ENCODE results near the gene KIAA1614. TPM values are rescaled to one million over a fixed set of nuclear protein-coding genes. Genes with fewer than 3 reads are reported as not detected.
A peak's percentile ranks its signal among the peaks of the same experiment; 100 is the strongest.

The KIAA1614 gene
- polyA plus RNA-seq, 3 donors from 2014 or later: not detected

DNA sequence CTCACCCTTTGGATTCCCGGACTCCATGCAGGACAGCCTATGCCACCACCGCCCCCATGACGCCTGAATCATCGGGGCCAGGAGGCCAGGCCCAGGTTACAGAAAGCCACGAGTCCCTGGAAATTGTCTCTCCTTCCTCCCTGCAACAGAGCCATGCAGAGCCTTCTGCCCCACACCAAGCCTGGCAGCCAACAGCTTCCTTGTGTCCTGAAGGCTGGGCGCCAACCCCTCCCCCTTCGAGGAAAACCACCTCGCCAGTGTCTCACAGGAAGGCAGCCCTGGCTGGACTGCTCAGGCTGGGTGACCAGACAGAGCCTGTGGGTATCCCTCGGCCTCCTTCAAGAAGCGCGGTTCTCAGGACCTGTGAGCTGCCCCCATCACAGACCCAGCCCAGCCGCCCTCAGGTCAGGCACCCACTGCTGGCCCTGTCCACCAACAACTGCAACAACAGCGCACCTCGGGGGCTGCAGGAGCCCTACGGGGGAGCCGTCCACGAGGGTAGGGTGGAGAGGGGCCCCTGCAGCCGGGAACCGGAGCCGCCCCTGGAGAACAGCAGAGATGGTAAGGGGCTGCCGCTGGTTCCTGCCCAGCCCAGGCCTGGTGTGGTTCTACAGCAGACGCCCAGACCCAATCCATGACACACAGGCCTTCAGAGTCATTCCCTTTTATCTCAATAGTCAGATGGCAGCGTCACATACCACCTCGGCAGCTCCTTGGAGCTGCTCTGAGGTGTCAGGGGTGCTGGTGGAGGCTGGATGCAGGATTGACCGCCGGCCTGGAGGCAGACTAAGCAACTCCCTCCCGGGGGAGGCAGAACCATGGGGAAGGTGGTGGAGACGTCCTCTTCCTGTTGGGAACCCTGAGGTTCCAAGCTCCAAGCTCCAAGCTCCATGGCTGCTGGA is 23.7 kb downstream of the KIAA1614 start:
- Mint-ChIP-seq H3K4me1 (peaks cover 11 to 21% of the 10 kb centered on the region in 2 donors), H3K9me3 (no peaks in the 10 kb centered on the region), H3K36me3 (no peaks in the 10 kb centered on the region), H3K4me3 (no peak overlapping the region), H3K27me3 (ENCODE audit: low read depth in 3 of 3) (peaks cover 0 to 1% (median 0%) of the 10 kb centered on the region in 3 donors), H3K27ac (no peak overlapping the region)
- no peak for DNase-seq

DNA sequence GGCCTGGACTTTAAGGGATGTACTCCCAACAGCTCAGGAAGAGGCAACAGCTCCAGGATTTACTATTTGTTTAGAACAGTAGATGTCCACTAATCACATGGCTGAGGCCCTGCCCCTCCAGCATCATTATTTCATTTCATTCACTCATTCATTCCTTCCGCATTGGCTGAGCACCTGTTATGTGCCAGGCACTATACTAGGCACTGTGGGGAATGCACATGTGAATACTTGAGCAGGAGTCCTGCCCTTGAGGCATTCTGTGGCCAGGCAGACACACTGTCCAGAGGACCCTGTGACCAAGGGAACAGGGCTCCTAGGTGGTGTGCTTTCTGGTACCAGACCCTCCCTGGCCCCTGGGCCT is 24.3 kb downstream of the KIAA1614 start:
- Mint-ChIP-seq H3K4me1 (peaks cover 11 to 21% of the 10 kb centered on the region in 2 donors), H3K36me3 (no peaks in the 10 kb centered on the region), H3K27me3 (ENCODE audit: low read depth in 3 of 3) (peaks cover 0 to 1% (median 0%) of the 10 kb centered on the region in 3 donors), H3K9me3 (no peaks in the 10 kb centered on the region), H3K4me3 (no peak overlapping the region), H3K27ac (no peak overlapping the region)
- no peak for DNase-seq

DNA sequence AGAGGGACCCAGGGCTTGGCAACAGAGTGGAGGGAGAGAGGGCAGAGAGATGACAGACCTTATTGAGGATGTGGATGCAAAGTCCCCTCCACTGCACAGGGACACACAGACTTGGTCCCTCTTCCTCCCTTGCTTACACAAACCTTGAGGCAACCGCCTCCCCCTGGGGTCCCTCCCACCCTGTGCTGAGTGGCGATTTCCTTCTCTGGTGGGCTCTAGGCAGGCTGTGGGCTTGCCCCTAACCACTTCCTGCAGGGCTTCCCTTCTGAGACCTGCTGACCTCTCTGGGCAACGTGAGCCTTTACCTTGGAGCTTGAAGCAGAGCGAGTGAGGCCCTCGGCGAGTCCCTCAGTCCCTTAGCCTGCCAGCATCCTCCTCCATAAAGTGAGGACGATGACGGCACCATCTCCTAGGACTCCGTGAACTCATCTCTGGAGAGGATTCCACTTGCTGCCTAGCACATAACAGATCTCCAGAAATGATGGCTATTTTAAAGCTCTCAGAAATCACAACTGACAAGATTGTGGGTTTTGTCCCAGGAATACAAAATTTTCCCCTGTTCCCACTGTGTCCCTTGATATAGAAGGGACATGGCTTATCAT is 25.0 kb downstream of the KIAA1614 start:
- no peak overlapping the region for H3K27ac Mint-ChIP-seq
- H3K4me1 Mint-ChIP-seq: peaks cover 11 to 21% of the 10 kb centered on the region in 2 donors
- H3K9me3 Mint-ChIP-seq: no peaks in the 10 kb centered on the region
- peaks cover 0 to 1% (median 0%) of the 10 kb centered on the region in 3 donors for H3K27me3 Mint-ChIP-seq (ENCODE audit: low read depth in 3 of 3)
- DNase-seq: no peak
- H3K4me3 Mint-ChIP-seq: peak overlapping the region in 1 of 5 donors; percentile 13
- no peaks in the 10 kb centered on the region for H3K36me3 Mint-ChIP-seq

DNA sequence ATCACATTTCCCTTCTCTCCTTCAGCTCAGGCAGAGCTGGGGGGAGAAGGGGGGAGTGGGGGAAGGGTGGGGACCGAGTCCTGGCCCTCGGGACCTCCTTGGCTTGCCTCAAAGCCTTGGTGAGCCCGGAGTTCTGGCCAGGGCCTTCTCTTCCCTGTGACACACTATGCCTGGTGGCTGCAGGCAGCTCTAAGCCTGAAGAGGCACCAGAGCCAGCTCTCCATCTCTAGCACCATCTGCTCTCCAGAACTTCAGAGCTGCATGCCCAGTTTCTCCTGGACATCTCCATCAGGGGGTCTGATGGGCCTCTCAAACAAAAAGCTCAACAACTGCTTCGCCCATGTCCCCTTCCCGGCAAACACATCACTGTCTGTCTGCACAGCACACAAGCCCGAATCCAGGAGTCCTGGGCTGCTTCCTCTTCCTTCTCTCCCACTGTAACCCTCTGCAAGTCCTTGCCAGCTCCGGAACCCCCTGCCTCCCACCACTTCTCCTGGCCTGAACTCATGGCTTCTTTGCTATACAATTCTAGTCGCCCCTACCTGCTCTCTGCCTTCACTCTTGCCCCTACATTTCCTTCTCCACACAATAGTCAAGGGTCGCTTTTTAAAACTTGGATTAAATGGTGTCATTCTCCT is 26.5 kb downstream of the KIAA1614 start:
- no peak for DNase-seq
- Mint-ChIP-seq H3K27ac (no peak overlapping the region), H3K36me3 (peaks cover 0 to 5% (median 0%) of the 10 kb centered on the region in 3 donors), H3K27me3 (ENCODE audit: low read depth in 3 of 3) (peaks cover 0 to 1% (median 0%) of the 10 kb centered on the region in 3 donors), H3K4me3 (no peak overlapping the region), H3K9me3 (no peaks in the 10 kb centered on the region), H3K4me1 (peaks cover 11 to 21% of the 10 kb centered on the region in 2 donors)

DNA sequence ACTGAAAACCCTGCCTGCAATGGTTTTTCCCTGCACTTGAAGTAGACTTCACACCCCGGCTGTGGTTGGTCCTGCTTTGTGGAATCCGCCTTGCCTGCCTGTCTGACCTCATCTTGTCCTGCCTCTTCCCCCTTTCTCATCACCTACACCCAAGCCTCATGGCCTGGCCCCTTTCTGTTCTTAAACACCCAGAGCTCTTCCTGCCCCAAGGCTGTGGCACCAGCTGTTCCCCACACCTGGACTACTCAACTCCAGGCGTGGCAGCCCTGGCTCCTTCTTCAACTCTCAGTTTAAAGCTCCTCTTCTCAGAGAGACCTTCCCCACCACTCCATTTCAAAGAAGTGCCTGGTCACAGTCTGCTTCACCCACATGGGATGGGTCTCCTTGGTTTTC is 27.0 kb downstream of the KIAA1614 start:
- peaks cover 0 to 5% (median 0%) of the 10 kb centered on the region in 3 donors for H3K36me3 Mint-ChIP-seq
- H3K27me3 Mint-ChIP-seq (ENCODE audit: low read depth in 3 of 3): peaks cover 0 to 1% (median 0%) of the 10 kb centered on the region in 3 donors
- DNase-seq: no peak
- no peak overlapping the region for H3K4me3 Mint-ChIP-seq
- peaks cover 8 to 16% of the 10 kb centered on the region in 2 donors for H3K4me1 Mint-ChIP-seq
- H3K27ac Mint-ChIP-seq: no peak overlapping the region
- H3K9me3 Mint-ChIP-seq: no peaks in the 10 kb centered on the region

DNA sequence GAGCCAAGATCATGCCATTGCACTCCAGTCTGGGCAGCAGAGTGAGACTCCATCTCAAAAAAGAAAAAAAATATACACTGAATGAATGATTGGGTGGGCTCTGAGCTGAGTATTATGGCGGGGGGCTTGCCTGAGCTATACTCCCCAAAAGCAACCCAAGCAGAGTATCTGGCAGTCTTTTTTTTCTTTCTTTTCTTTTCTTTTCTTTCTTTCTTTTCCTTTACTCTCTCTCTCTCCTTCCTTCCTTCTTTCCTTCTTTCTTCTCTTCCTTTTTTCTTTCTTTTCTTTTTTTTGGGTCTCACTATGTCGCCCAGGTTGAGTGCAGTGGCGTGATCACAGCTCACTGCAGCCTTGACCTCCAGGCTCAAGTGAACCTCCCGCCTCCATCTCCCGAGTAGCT is 27.7 kb downstream of the KIAA1614 start:
- Mint-ChIP-seq H3K36me3 (peaks cover 0 to 5% (median 0%) of the 10 kb centered on the region in 3 donors), H3K4me3 (no peak overlapping the region), H3K4me1 (peaks cover 8 to 14% of the 10 kb centered on the region in 2 donors), H3K9me3 (no peaks in the 10 kb centered on the region), H3K27ac (no peak overlapping the region), H3K27me3 (ENCODE audit: low read depth in 3 of 3) (peaks cover 0 to 1% (median 0%) of the 10 kb centered on the region in 3 donors)
- no peak for DNase-seq

DNA sequence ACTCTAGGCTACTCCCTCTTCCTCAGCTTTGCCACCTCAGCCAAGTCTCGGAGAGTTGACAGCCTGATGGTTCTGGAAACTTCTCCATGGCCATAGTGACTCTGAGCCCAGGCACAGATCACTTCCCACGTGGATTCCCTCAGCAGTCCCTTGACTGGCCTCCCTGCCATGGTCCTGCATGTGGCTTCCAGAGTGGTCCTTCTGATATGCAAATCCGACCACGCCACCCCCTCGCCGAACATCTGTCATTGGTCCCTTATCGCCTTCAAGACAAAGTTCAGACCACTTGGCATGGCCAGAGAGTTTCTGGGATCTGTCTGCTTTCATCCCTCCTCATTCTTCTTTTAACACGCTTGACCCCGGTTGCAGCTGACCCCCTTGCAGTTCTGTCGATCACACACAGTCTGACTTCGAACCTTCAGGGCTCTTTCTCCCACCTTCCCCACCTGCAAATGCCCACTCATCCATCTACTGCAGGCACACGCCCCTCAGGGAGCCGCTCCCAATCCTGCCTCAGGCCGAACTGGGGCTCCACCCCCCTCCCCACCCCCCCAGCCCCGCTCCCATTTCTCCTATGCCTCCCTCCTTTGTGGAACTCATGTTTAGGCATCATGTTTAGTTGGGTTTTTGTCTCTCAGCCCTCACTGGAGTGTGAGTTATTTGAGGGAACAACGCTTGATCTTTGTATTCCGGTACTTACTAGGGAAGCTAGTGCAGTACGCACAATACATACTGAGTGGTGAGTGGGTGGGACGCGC is 29.0 kb downstream of the KIAA1614 start:
- no peak for DNase-seq
- no peak overlapping the region for H3K27ac Mint-ChIP-seq
- peaks cover 0 to 2% (median 0%) of the 10 kb centered on the region in 3 donors for H3K27me3 Mint-ChIP-seq (ENCODE audit: low read depth in 3 of 3)
- peaks cover 8 to 14% of the 10 kb centered on the region in 2 donors for H3K4me1 Mint-ChIP-seq
- no peak overlapping the region for H3K4me3 Mint-ChIP-seq
- peaks cover 1 to 7% (median 2%) of the 10 kb centered on the region in 3 donors for H3K36me3 Mint-ChIP-seq
- peaks cover 0 to under 1% (median 0%) of the 10 kb centered on the region in 6 donors for H3K9me3 Mint-ChIP-seq

DNA sequence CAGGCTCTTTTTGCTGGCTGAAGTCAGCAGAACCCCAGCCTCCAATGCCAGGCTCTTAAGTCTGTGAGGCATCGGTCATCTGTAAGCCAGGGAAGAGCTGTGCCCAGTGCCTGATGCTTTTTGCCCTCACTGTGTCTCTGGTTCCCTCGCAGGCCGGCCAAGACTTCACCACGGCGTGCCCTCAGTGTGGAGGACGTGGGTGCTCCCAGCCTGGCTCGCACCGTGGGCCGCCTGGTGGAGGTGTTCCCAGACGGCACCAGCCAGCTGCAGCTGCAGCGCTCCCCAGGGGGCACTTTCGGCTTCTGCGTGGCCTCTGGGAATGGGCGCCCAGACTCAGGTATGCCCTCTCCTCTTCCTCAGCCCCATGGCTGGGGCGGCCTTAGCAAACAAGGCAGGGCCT is 32.5 kb downstream of the KIAA1614 start:
- Mint-ChIP-seq H3K36me3 (peaks cover 4 to 26% (median 5%) of the 10 kb centered on the region in 3 donors), H3K9me3 (peaks cover 0 to 2% (median 0%) of the 10 kb centered on the region in 6 donors), H3K4me3 (no peak overlapping the region), H3K27ac (no peak overlapping the region), H3K4me1 (no peaks in the 10 kb centered on the region), H3K27me3 (ENCODE audit: low read depth in 3 of 3) (peaks cover 0 to 6% (median 1%) of the 10 kb centered on the region in 3 donors)
- DNase-seq: no peak

DNA sequence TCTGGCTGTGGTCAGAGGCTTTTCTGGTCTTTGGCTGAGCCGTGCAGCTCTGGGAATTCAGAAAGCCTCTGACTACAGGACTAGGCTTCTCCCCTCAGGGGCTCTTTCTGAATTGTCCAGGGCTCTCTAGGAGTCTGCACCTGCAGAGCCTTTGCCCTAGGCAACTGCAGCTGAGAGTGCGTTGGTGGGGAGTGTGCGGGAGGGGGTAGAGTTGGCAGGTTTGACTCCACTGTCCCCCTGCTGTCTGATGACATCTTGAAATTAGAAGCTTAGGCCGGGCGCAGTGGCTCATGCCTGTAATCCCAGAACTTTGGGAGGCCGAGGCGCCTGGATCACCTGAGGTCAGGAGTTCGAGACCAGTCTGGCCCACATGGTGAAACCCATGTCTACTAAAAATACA is 32.9 kb downstream of the KIAA1614 start:
- no peak overlapping the region for H3K4me3 Mint-ChIP-seq
- H3K27me3 Mint-ChIP-seq (ENCODE audit: low read depth in 3 of 3): peaks cover 0 to 6% (median 1%) of the 10 kb centered on the region in 3 donors
- no peaks in the 10 kb centered on the region for H3K4me1 Mint-ChIP-seq
- no peak overlapping the region for H3K27ac Mint-ChIP-seq
- H3K9me3 Mint-ChIP-seq: peaks cover 0 to 2% (median 0%) of the 10 kb centered on the region in 6 donors
- no peak for DNase-seq
- peaks cover 4 to 26% (median 5%) of the 10 kb centered on the region in 3 donors for H3K36me3 Mint-ChIP-seq

DNA sequence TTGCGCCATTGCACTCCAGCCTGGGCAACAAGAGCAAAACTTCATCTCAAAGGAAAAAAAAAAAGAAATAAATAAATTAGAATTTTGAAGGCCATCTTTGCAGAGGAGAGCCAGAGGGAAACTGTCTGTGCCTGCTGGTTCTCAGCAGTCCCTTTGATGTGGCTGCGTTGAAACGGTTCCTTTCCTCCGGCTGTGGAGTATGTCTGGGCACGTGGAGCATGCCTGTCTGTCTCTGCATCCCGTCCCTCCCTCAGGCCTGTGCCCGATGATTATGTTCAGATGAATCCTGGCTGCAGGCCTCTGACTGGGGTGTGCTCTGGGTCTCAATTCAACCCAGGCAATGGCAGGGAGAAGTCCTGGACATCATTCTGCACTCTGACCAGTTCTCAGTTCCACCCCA is 33.4 kb downstream of the KIAA1614 start:
- H3K4me3 Mint-ChIP-seq: no peak overlapping the region

DNA sequence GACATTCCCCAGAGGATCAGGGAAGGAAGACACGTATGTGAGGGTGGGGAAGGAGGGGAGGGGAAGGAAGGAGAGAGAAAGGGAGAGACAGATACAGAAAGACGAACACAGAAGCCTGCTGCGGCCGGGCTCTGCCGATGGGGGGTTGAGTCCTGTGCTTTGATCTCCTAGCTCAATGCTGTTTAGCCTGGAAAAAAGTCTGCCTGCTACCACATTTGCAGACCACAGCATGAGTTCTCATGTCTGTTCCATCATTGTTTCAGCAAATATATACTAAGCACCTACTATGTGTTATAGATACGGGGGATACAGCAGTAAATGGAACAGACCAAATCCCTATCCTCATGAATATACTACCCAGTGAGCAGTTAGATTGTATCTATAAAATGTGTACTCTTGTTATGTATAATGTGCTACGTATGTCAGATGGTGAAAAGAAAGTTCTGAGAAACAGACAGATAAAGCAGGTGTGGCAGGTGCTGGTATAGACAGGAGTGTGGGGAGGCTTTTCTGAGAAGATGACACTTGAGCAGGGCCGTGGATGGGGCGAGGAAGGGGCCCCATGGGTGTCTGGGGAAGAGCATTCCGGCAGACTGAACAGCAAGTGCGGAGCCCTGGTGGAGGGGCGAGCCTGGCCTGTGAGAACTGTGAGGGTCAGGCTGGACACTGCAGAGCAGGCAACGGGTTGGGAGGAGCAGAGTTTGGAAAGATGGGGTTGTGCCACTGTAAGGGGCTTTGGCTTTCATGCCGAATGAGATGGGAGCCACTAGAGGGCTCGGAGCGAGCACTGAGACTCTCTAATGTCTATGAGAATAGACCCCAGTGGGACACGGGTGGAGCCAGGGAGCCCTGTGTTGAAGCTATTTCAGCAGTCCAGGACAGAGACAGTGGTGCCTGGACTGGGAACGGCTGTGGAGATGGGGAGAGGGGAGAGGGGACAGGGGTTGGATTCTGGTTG is 34.1 kb downstream of the KIAA1614 start:
- Mint-ChIP-seq H3K27ac (no peak overlapping the region), H3K4me3 (no peak overlapping the region), H3K27me3 (ENCODE audit: low read depth in 3 of 3) (peaks cover 0 to 6% (median 4%) of the 10 kb centered on the region in 3 donors), H3K4me1 (no peaks in the 10 kb centered on the region), H3K36me3 (peaks cover 4 to 26% (median 5%) of the 10 kb centered on the region in 3 donors), H3K9me3 (peaks cover 0 to 2% (median 0%) of the 10 kb centered on the region in 6 donors)
- no peak for DNase-seq

More for the DNA sequence above, 33.4 kb downstream of the KIAA1614 start:
- no peak for DNase-seq
- Mint-ChIP-seq H3K27ac (no peak overlapping the region), H3K4me1 (no peaks in the 10 kb centered on the region), H3K36me3 (peaks cover 4 to 26% (median 5%) of the 10 kb centered on the region in 3 donors), H3K9me3 (peaks cover 0 to 2% (median 0%) of the 10 kb centered on the region in 6 donors), H3K27me3 (ENCODE audit: low read depth in 3 of 3) (peaks cover 0 to 6% (median 1%) of the 10 kb centered on the region in 3 donors)

DNA sequence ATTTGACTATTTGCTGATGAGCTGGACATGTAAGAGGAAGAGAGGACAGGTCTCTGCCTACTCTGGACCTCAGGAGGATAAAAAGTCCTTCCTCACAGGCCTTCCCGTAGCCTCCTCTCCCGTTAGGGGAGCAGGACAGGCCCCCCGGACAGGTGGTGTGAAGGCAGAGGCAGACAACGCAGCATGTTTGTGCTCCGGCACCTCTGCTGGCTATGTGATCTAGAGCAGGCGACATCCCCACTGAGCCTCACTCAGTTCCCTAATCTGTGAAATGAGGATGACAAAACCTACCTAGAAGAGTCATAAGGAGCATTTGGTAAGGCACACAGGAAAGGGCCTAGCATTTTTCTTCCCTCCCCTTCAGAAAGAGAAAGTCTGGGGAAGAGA is 34.8 kb downstream of the KIAA1614 start:
- no peak overlapping the region for H3K27ac Mint-ChIP-seq
- H3K4me1 Mint-ChIP-seq: no peaks in the 10 kb centered on the region
- H3K9me3 Mint-ChIP-seq: peaks cover 0 to 2% (median 0%) of the 10 kb centered on the region in 6 donors
- no peak for DNase-seq
- H3K27me3 Mint-ChIP-seq (ENCODE audit: low read depth in 3 of 3): peaks cover 0 to 6% (median 4%) of the 10 kb centered on the region in 3 donors
- H3K36me3 Mint-ChIP-seq: peaks cover 4 to 26% (median 5%) of the 10 kb centered on the region in 3 donors
- H3K4me3 Mint-ChIP-seq: no peak overlapping the region
